Breast epithelium (tissue), 4 donors: ENCODE data around the gene MYO1G. TPM values are rescaled to one million over a fixed set of nuclear protein-coding genes. Genes with fewer than 3 reads are reported as not detected.

ENCODE experiments used
- DNase-seq, 2 donors: peaks; one replicate each; pipeline ENCODE4 v3.0.0-alpha.2; 2019; ENCODE audit warnings: low spot score in 2 of 2
- H3K27ac ChIP-seq, 2 donors: fragments of 200-600 bp; sonication (generic) in 1 of 2; one replicate each; pipeline ENCODE4 v1.5.1; 2016 to 2019; ENCODE audit warnings: mild to moderate bottlenecking in 1 of 2
- H3K27me3 ChIP-seq, 2 donors: fragments of 200-600 bp; sonication (generic) in 1 of 2; one replicate each; pipeline versions ENCODE4 v1.5.1 to v1.6.0; 2017 to 2019; ENCODE audit warnings: control low read depth in 1 of 2, mild to moderate bottlenecking in 1 of 2
- H3K36me3 ChIP-seq: fragments of 200-600 bp; one replicate; pipeline ENCODE4 v1.5.1; 2019
- H3K4me1 ChIP-seq, 2 donors: fragments of 200-600 bp; sonication (generic); one replicate each; pipeline ENCODE4 v1.5.1; 2016 to 2019; ENCODE audit warnings: control low read depth in 1 of 2
- H3K4me3 ChIP-seq, 3 donors: fragments of 200-600 bp; sonication (generic); 1 replicate in 2 of 3; 2 replicates in 1 of 3; pipeline ENCODE4 v1.5.1; 2016 to 2019; ENCODE audit warnings: mild to moderate bottlenecking in 3 of 3, moderate library complexity in 2 of 3
- H3K9me3 ChIP-seq, 2 donors: fragments of 200-600 bp; sonication (generic) in 1 of 2; one replicate each; pipeline ENCODE4 v1.5.1; 2016 to 2019; ENCODE audit warnings: control low read depth in 1 of 2
- CTCF ChIP-seq, 3 donors: fragments of 450-650 bp; IDR thresholded peaks; one replicate each; pipeline ENCODE4 v1.5.1; 2016 to 2017; ENCODE audit warnings: antibody characterized with exemption in 3 of 3, mild to moderate bottlenecking in 3 of 3, moderate library complexity in 3 of 3
- POLR2A ChIP-seq: fragments of 450-650 bp; IDR thresholded peaks from one replicate; pipeline ENCODE4 v1.6.1; 2016; ENCODE audit warnings: antibody characterized with exemption, mild to moderate bottlenecking, moderate library complexity
- POLR2AphosphoS5 ChIP-seq, 3 donors: sonication (generic); formaldehyde crosslinking; IDR thresholded peaks; one replicate each; pipeline ENCODE4 v1.6.1; 2017; ENCODE audit warnings: antibody characterized with exemption in 3 of 3
- intact Hi-C: fragments of 100-400 bp; cut with DNase I; formaldehyde crosslinking; loops from one replicate; pipeline ENCODE4 v1.15.1; 2023; ENCODE audit warnings: low total_unique reads
- total RNA-seq, 3 donors: library from RNA; depleted of rRNA; stranded (reverse); fragments of >200 nt; gene quantifications; one replicate each; pipeline ENCODE4 v1.1.0, GENCODE V29; 2016

MYO1G gene
- total RNA-seq, 3 donors from 2014 or later, result 2.0 to 2.9 (median 2.2) TPM

GRCh38 chr7:45003789-45004188 is 25.0 kb upstream of the MYO1G start:
- Histone ChIP-seq H3K36me3 (no peaks in the 10 kb centered on the region), H3K4me1 (peaks cover 0 to 6% of the 10 kb centered on the region in 2 donors), H3K27ac (no peak overlapping the region), H3K4me3 (no peak overlapping the region), H3K9me3 (no peaks in the 10 kb centered on the region), H3K27me3 (no peaks in the 10 kb centered on the region)
- intact Hi-C loops, result no loop called here
- no peak for TF ChIP-seq POLR2A
- no peak for TF ChIP-seq POLR2AphosphoS5 (IDR thresholded peaks at IDR 0.05)
- TF ChIP-seq CTCF (IDR thresholded peaks at IDR 0.05), result no peak
- no peak for DNase-seq

- peak overlapping the region in 2 of 3 donors; percentile 78 to 91 for H3K4me3 ChIP-seq
- intact Hi-C loops, result no loop called here
- TF ChIP-seq CTCF (IDR thresholded peaks at IDR 0.05) (no peak), POLR2A (no peak), POLR2AphosphoS5 (IDR thresholded peaks at IDR 0.05) (no peak)
- no peaks in the 10 kb centered on the region for H3K9me3 ChIP-seq
- H3K36me3 ChIP-seq, result no peaks in the 10 kb centered on the region
- no peaks in the 10 kb centered on the region for H3K27me3 ChIP-seq
- peak overlapping the region; percentile 45 to 93 for H3K27ac ChIP-seq
- peak in 1 of 2 donors; percentile 57 for DNase-seq
- peaks cover 0 to 6% of the 10 kb centered on the region in 2 donors for H3K4me1 ChIP-seq
Observed at GRCh38 chr7:45001826-45002225, 23.0 kb upstream of the MYO1G start.

- Histone ChIP-seq H3K9me3 (no peaks in the 10 kb centered on the region), H3K4me3 (peak overlapping the region; percentile 65 to 91 (median 78)), H3K27ac (peak overlapping the region; percentile 45 to 93), H3K36me3 (no peaks in the 10 kb centered on the region), H3K27me3 (no peaks in the 10 kb centered on the region), H3K4me1 (peaks cover 0 to 6% of the 10 kb centered on the region in 2 donors)
- TF ChIP-seq POLR2AphosphoS5 (IDR thresholded peaks at IDR 0.05), result no peak
- TF ChIP-seq POLR2A, result no peak
- no peak for TF ChIP-seq CTCF (IDR thresholded peaks at IDR 0.05)
- no peak for DNase-seq
- intact Hi-C loops, result no loop called here
Observed at GRCh38 chr7:45001138-45001694, 22.4 kb upstream of the MYO1G start.

- Histone ChIP-seq H3K27me3 (no peaks in the 10 kb centered on the region), H3K9me3 (no peaks in the 10 kb centered on the region), H3K36me3 (no peaks in the 10 kb centered on the region), H3K4me3 (peak within 1 kb of the TSS; percentile 65 to 91 (median 78)), H3K4me1 (peaks cover 0 to 6% of the 10 kb centered on the region in 2 donors), H3K27ac (peak within 1 kb of the TSS; percentile 86 to 93)
- TF ChIP-seq CTCF (IDR thresholded peaks at IDR 0.05), result no peak
- no peak for TF ChIP-seq POLR2A
- TF ChIP-seq POLR2AphosphoS5 (IDR thresholded peaks at IDR 0.05), result no peak
- DNase-seq, result no peak
- intact Hi-C loops, result no loop called here
Observed at GRCh38 chr7:45000093-45001032, 21.5 kb upstream of the MYO1G start, which contains the start of gene CCM2. Gene CCM2, plus strand, starts transcription at chr7:45000201. Its CDS starts 133 bp downstream, at chr7:45000334.
